Measurements from ENCODE around the gene ITGBL1.

Gene ITGBL1

GRCh38 chr13:101728021-101728420 is 275.5 kb downstream of the ITGBL1 start:
- in situ Hi-C loops (cut with HindIII; ENCODE audit: low sequenced_read_pairs), result no loop called here

- in situ Hi-C loops (cut with HindIII; ENCODE audit: low sequenced_read_pairs), result no loop called here
These were observed 276.1 kb downstream of the ITGBL1 start for GRCh38 chr13:101728615-101729014.

GRCh38 chr13:101730420-101731000 is 278.0 kb downstream of the ITGBL1 start:
- in situ Hi-C loops (cut with HindIII; ENCODE audit: low sequenced_read_pairs), result no loop called here

GRCh38 chr13:101736566-101736965 is 284.1 kb downstream of the ITGBL1 start:
- in situ Hi-C loops (cut with HindIII; ENCODE audit: low sequenced_read_pairs), result no loop called here

GRCh38 chr13:101738336-101738735 is 285.9 kb downstream of the ITGBL1 start:
- in situ Hi-C loops (cut with HindIII; ENCODE audit: low sequenced_read_pairs), result no loop called here

GRCh38 chr13:101739382-101740178 is 287.1 kb downstream of the ITGBL1 start:
- in situ Hi-C loops (cut with HindIII; ENCODE audit: low sequenced_read_pairs), result no loop called here

GRCh38 chr13:101746513-101746912 is 294.0 kb downstream of the ITGBL1 start:
- in situ Hi-C loops (cut with HindIII; ENCODE audit: low sequenced_read_pairs), result no loop called here

- in situ Hi-C loops (cut with HindIII; ENCODE audit: low sequenced_read_pairs), result no loop called here
These were observed 294.6 kb downstream of the ITGBL1 start for GRCh38 chr13:101747039-101747438.

- in situ Hi-C loops (cut with HindIII; ENCODE audit: low sequenced_read_pairs), result no loop called here
These were observed 297.1 kb downstream of the ITGBL1 start for GRCh38 chr13:101749584-101749983.

GRCh38 chr13:101751488-101751887 is 299.0 kb downstream of the ITGBL1 start:
- in situ Hi-C loops (cut with HindIII; ENCODE audit: low sequenced_read_pairs), result loop anchor here (25.0 kb wide), 2 partner anchors 239 to 614 kb away; no protein-coding TSS in a partner anchor

- in situ Hi-C loops (cut with HindIII; ENCODE audit: low sequenced_read_pairs), result loop anchor here (25.0 kb wide), 2 partner anchors 240 to 615 kb away; no protein-coding TSS in a partner anchor
These were observed 300.0 kb downstream of the ITGBL1 start for GRCh38 chr13:101752432-101752831.

- in situ Hi-C loops (cut with HindIII; ENCODE audit: low sequenced_read_pairs), result loop anchor here (25.0 kb wide), 2 partner anchors 243 to 618 kb away; no protein-coding TSS in a partner anchor
These were observed 302.9 kb downstream of the ITGBL1 start for GRCh38 chr13:101755228-101755887.

GRCh38 chr13:101757446-101758039 is 305.1 kb downstream of the ITGBL1 start:
- in situ Hi-C loops (cut with HindIII; ENCODE audit: low sequenced_read_pairs), result loop anchor here (25.0 kb wide), 2 partner anchors 245 to 620 kb away; no protein-coding TSS in a partner anchor

- in situ Hi-C loops (cut with HindIII; ENCODE audit: low sequenced_read_pairs), result loop anchor here (25.0 kb wide), 2 partner anchors 251 to 626 kb away; no protein-coding TSS in a partner anchor
These were observed 310.7 kb downstream of the ITGBL1 start for GRCh38 chr13:101763191-101763590.
